Measurements from ENCODE around the gene ERAL1.
"Not testable (repeated sequence)": the region's sequence is repeated elsewhere in the genome, so short reads cannot be mapped to it uniquely, and the experiment has no call there.

Gene ERAL1

DNA sequence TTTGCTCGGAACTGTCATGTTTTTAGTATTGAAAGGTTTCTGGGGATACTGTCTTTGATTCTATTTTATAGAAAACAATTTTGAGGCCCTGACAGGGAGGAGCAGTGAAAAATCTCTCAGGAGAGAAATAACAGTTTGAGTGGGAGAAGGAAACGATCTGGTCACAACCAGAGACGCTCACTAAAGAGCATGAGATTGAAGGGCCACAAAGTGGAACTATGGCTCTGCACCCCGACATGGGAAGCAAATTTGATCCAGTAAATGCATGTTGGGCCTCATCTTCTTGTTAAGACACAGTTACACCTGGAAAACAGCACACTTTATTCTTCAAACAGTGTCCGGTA is 492 bp downstream of the ERAL1 start:
- no peak for DNase-seq

DNA sequence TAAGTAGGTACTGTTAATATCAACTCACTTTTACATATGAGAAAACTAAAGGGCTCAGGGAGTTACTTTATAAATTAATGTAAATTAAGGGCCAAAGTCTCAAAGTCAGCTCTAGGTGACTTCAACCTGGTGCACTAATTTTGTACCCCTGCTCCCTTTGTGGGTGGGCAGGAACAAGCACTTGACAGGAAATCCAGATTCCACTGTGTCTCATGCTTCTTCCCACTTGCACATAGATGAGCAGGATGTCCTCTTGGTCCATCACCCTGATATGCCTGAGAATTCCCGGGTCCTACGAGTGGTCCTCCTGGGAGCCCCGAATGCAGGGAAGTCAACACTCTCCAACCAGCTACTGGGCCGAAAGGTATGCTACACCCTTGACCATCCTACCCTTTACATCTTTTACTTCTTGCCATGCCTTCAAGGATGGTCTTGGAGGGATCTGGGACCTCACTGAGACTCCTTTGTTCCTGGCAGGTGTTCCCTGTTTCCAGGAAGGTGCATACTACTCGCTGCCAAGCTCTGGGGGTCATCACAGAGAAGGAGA is 1.3 kb downstream of the ERAL1 start:
- DNase-seq, result no peak

DNA sequence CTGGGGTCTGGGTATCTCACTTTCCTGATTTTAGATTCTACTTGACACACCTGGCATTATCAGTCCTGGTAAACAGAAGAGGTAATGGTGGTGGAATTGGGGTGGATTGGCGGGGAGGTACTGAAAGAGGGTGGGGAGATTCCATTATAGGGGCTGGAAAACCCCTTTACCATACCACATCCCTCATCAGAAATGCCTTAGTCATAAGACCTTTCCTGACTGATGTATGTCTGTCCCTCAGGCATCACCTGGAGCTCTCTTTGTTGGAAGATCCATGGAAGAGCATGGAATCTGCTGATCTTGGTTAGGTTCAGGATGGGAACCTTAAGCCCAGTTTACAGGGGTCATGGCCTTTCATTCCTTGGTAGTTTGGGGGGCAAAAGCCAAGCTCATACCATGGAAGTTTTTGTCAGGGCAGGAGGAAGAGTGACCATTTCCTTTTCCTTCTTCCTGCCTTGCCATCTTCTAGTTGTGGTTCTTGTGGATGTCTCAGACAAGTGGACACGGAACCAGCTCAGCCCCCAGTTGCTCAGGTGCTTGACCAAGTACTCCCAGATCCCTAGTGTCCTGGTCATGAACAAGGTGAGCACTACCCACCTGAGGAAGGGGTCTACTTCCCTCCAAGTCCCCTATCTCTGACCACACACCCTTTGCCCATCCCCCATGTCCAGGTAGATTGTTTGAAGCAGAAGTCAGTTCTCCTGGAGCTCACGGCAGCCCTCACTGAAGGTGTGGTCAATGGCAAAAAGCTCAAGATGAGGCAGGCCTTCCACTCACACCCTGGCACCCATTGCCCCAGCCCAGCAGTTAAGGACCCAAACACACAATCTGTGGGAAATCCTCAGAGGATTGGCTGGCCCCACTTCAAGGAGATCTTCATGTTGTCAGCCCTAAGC is 3.3 kb downstream of the ERAL1 start:
- DNase-seq, result no peak

DNA sequence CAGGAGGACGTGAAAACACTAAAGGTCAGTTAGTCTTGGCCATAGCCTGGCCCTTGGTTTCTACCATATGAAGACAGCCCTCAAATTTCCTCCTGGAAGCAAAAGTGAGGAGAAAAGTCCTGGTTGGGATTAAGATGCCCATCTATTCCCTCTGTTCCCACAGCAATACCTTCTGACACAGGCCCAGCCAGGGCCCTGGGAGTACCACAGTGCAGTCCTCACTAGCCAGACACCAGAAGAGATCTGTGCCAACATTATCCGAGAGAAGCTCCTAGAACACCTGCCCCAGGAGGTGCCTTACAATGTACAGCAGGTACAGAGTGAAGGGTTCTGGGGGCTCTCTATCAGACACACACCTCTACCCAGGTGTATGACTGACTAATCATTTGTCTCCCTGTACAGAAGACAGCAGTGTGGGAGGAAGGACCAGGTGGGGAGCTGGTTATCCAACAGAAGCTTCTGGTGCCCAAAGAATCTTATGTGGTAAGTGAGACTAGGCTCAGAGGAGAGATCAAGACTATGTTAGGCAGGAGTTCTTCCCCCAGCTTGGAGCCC is 4.1 kb downstream of the ERAL1 start:
- no peak for DNase-seq

DNA sequence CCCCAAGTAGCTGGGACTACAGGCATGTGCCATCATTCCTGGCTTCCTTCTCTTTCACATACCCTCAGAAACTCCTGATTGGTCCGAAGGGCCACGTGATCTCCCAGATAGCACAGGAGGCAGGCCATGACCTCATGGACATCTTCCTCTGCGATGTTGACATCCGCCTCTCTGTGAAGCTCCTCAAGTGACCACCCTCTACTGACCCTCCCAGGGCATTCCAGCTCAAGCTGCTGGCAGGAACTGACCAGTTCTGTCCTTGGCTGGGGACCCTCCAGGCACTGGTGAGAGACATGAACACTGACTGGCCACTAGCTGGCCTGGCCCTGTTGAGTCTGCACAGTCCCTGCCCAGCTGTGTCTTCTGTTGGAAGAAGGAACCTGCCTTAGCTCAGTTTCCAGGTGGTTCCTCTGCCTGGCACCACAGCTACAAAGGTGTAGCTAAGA is 5.6 kb downstream of the ERAL1 start:
- no peak for DNase-seq

DNA sequence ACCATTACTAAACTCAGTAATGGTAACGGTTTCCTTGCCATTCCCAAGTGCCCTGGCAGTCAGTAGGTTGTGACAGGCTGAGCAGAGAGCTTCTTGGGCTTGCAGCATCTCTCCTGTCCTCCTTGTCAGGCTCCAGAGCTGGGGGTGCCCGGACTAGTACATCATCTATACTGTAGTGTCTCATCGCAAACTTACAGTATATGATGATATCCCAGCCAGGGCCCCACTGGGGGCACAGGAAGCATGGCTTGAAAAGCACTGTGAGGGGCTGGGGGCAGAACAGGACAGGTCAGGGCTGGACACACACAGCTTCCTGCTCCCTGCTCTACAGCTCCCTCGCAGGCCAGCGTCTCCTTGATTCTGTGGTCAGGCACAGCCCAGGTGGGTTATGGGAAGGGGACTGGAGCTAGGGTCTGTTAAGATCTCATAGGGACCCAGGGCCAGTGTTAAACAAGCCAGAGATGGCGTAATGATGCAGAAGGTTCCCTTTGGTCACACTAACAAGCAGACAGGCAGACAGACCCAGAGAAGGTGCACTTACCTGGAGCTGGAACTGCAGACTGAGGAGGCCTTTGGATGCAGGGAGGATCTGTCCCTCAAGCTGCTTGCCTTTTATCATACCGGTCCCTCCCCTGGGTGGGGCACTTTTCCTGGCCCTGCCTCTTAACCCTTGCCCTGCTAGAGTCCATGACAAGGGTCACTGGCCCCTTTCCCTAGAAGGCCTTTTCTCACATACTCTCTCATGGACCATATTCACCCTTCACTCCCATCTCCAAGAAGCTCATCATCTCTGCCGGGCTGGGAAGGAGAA is 6.8 kb downstream of the ERAL1 start:
- no peak for DNase-seq

DNA sequence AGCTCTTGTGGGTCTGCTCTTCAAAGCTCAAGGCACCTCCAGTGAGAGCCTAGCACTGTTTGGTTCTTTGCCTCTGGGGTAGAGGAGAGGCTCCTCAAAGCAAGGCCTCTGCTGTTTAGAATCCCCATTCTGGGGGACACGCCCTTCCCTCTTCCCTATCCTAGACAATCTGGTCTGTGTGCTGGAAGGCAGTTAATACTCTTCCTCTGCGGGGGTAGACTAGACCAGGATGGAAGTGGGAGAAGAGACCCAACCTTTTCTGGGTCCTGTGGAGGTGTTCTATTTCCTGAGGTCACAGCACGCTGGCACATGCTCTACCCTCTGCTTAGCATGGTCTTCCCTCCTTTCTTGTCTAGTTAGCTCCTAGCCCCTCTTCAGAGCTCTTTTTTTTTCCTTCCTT is 7.7 kb downstream of the ERAL1 start:
- DNase-seq, result no peak

DNA sequence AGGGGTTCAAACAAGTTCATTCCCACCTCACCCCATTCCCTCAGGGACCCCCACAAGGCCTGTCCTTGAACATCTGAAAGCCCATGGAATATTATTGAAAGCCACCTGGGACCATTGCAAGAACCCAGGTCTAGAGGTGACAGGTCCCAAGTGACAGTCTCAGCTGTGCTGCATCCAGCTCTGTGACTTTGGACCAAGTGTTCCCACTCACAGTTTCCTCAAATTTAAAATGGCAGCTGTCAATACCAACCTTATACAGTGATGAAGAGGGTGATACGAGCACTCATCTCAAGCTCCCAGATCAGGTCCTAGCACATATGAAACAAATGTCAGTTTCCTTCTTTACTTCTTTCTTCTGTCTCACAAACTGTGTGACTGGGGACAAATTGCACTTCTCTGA is 9.1 kb downstream of the ERAL1 start:
- no peak for DNase-seq

DNA sequence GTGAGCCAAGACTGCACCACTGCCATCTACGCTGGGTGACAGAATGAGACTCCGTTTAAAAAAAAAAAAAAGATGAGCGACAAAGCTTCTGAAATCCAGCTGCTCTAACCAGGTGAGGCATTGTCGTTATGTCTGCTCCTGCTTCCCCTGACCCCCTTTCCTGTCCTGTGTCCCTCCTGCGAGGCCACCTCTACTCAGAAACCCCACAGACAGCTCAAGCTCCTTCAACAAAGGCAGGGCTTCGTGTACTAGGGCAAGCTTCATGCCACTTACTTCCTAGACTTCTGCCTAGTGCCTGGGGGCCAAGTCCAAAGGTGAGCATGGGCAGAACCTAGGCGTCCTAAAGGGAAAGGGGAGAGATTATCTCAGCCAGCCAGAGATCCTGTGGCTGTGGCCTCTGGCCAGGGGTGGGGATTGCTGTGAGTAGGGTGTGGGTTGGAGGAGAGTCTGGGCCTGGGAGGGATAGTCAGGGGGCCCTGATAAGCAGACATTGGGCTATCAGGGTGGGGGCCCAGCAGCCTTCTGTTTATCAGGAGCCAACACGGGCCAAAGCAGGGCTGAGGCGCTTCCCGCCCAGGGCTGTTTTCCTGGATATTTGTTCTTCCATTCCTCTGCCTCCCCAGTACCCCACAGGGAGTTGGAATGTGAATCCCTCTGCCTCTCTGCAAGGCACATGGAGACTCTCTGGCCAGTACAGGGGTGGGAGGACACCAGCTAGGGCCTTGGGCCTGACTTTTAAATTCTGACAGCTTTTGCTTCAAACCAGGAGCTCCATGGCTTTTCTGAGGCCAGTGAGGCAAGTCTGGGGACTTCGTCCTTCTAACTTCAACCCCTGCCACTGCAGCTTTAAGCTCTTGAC is 10.4 kb downstream of the ERAL1 start:
- no peak for DNase-seq

DNA sequence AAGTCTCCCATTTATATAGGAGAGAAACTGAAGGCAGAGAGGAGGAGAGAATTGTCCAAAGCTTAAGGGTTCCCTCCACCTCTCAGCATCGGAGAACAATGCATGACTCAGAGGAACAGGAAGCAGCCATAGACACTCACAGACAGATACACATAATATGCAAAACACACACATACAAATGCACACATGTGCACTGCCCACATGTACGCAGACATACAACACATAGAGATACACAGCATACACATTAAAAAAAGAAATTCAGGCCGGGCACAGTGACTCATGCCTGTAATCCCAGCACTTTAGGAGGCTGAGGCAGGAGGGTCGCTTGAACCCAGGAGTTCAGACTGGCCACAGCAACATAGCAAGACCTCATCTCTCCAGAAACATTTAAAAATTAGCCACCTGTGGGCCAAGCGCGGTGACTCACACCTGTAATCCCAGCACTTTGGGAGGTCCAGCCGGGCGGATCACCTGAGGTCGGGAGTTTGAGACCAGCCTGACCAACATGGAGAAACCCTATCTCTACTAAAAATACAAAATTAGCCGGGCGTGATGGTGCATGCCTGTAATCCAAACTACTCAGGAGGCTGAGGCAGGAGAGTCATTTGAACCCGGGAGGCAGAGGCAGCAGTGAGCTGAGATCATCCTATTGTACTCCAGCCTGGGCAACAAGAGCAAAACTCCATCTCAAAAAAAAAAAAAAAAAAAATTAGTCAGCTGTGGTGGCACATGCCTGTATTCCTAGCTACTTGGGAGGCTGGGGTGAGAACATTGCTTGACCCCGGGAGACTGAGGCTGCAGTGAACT is 11.3 kb downstream of the ERAL1 start:
- DNase-seq, result no peak

DNA sequence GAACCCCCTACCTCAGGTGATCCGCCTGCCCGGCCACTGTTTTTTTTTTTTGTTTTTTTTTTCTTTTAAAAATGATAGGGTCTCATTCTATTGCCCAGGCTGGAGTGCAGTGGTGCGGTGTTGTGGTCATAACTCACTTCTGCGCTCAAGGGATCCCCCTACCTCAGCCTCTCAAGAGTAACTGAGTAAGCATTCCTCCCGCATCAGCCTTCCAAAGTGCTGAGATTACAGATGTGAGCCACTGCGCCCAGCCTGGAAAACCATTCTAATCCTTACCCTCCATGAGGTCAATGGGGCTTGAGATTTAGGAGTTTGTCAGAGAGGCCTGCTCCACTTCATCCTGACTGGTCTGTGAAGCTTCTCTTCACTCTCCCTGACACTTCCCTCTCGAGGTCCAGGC is 12.5 kb downstream of the ERAL1 start:
- DNase-seq, result no peak

DNA sequence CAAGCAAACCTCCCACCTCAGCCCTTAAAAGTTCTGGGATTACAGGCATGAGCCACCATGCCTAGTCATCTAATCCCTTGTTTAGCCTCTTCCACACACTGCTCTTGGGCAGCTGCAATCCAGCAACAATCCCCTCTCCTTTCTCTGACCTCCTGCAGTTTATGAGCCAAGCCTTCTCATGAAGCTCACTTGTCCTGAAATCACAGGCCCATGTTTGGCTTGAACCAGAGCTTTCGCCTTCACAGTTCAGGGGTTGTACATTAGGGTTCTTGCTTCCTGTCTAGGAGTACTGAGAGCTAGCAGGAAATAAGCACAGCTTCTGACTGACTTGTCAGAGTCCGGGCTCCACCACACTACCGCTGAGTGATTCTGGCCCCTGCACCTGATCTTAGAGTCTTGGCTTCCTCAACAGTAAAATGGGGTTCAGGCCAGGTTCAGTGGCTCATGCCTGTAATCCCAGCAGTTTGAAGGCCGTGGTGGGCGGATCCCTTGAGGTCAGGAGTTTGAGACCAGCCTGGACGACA is 16.3 kb downstream of the ERAL1 start:
- no peak for DNase-seq

DNA sequence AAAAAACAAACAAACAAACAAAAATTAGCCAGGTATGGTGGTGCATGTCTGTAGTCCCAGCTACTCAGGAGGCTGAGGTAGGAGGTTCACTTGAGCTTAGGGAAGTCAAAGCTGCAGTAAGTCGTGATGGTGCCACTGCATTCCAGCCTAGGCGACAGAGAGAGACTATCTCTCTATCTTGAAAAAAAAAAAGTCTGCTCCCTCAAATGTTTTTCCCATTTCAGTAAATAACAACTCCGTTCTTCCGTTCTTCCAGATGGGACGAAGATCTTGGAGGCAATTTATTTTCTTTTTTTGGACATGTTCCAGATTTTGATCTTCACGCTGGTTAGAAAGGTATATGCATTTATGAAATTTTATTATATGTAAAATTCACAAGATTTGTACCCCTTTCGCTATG is 19.0 kb downstream of the ERAL1 start:
- DNase-seq, result no peak

DNA sequence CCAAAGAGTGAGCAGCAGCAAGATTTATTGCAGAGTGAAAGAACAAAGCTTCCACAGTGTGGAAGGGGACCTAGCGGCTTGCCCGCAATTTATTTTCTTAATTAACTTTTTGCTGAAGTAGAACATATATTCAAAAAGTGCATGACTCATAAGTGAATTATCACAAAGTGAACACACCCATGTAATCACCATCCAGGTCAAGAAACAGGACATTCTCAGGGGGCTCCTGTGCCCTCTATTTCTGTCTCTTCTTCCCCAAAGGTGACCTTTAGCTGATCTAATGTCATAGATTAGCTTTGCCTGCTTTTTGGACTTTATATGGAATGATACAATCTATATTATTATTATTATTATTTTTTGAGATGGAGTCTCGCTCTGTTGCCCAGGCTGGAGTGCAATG is 19.9 kb downstream of the ERAL1 start:
- no peak for DNase-seq

DNA sequence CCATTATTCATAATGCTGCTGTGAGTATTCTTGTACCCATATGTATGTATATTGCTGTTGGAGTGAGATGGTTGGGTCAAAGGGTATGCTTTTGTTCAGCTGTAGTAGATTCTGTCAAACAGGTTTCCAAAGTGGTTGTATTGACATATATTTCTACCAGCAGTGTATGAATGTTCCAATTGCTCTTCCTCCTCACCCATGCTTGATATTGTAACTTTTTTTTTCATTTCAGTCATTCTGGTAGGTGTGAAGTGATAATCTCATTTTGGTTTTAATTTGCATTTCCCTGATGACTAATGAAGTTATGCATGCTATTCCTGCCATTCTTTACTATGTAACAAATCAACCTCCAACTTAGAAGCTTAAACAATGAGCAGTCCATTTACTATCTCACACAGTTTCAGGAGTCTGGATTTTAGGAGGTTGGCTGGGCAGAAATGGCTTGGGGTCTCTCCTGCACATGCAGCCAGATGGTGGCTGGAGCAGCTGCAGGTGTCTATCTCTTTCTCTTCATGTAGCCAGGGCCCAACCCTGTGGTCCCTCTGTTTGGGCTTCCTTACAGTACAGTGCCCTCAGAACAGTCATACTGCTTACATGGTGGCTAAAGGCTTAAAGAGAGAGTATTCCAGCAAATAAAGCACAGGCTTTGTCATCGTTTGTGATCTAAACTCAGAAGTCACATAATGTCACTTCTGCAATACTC is 21.2 kb downstream of the ERAL1 start:
- DNase-seq, result no peak

DNA sequence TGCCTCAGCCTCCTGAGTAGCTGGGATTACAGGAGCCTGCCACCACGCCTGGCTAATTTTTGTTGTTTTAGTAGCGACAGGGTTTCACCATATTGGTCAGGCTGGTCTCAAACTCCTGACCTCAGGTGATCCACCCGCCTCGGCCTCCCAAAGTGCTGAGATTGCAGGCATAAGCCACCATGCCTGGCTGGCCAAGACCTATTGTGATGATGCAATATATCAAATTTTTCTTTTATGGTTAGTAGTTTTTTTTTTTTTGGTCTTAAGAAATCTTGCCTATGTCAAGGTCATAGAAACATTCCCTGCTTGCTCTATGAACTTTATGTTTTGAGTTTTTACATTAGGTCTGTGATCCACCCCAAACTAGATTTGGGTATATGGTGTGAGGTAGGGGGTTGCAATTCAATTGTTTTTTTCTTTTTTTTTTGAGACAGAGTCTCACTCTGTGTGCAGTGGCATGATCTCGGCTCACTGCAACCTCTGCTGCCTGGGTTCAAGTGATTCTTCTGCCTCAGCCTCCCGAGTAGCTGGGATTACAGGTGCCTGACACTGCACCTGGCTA is 22.4 kb downstream of the ERAL1 start:
- DNase-seq, result not testable (repeated sequence)

DNA sequence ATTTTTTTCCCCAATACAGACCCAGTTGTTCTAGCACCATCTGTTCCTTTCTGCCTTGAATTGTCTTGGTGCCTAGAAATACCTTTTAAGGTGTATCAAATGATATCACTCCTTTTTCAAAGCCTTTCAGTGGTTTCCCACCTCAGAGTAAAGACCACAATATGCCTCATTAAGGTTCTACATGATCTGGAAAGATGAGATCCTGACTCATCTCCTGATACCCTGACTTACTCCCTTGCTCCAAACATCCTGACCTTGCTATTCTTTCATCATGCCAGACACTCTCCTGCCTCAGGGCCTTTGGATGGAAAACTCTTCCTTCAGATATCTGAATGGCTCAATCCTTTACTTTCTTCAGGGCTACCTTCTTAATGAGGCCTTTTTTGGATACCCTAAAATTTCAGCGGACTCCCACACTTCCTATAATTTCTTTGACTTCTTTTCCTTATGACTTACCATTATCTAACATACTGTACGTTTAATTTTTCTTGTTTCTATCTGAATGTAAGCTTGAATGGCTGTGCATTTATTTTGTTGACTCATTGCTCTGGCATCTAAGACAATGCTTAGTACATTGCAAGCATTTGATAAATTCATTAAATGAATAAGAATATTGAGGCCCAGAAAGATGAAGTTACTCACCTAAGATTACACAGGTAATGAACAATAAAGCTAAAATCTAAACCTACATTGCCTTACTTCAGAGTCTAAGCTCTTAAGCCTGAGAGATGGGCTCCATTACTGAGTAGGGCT is 23.5 kb downstream of the ERAL1 start:
- no peak for DNase-seq

DNA sequence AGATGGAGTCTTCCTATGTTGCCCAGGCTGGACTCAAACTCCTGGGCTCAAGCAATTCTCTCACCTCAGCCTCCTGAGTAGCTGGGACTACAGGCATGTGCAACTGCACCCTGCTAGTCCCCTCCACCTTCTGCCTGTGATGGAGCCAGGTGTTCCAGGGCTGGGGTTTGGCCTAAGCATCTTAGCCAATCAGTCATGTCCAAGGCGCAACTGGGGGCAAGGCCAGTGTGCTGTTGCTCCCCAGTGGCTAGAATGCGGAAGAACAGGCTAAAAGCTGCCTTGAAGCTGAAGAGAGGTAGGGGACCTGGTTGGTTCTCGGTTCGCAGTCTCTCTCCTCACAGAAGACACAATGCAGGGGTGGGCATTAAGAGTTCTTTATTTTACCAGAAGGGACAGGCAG is 24.2 kb downstream of the ERAL1 start:
- no peak for DNase-seq

DNA sequence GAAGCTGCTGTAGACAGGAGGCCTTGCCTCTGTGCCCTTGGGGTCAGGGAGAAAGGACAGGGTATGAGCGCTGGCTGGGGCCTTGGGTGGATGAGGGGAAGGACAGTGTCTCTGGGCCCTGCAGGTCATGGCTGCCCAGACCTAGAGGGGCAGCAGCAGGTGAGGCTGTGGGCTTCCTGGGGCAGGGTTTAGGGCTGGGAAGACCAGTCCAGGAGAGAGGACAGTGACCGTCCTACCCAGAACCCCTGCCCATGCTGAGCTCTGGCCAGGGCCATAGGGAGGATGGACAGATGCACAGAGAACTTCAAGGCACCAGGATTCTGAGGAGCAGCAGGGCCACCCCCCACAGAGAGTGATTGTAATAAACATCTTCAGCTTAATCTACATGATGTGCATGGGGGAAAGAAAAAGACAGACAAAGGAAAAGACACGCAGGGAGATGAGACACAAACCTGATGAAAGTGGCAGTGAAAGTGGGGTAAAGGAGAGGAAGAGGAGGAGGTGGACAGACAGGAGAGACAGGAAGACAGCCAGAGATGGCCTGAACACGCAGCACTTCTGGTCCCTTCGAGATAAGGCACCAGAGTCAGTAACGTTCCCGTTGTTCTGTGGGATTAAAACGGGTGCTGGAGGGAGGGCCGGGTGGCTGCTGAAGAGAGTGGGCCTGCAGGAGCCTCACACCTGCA is 25.2 kb downstream of the ERAL1 start:
- no peak for DNase-seq

All from NCI-H2081 treated with DMSO at 0.1 percent for 48 hours (cell line).